RWPE2 (cell line): ENCODE data around the gene HIGD1C.
"Not testable (repeated sequence)": the region's sequence is repeated elsewhere in the genome, so short reads cannot be mapped to it uniquely, and the experiment has no call there.

Experiments used
- ATAC-seq: fragments of 200-7000 bp; cut with Tn5 transposase; 3 replicates; pipeline ENCODE4 v1.9.1; 2021; ENCODE audit warnings: low read depth
- DNase-seq: peaks from one replicate; pipeline ENCODE4 v3.0.0-alpha.2; 2020; ENCODE audit warnings: low spot score
- H3K27ac ChIP-seq: fragments of 450-650 bp; 2 replicates; pipeline ENCODE4 v1.5.1; 2017; ENCODE audit warnings: mild to moderate bottlenecking; ENCODE audit not compliant: poor library complexity, severe bottlenecking
- H3K27me3 ChIP-seq: fragments of 250-450 bp; sonication (Bioruptor Pico); 2 replicates; pipeline ENCODE4 v1.5.1; 2021; ENCODE audit warnings: mild to moderate bottlenecking, moderate library complexity; ENCODE audit not compliant: insufficient read depth, poor library complexity, severe bottlenecking
- H3K36me3 ChIP-seq: fragments of 250-450 bp; sonication (Bioruptor Pico); 2 replicates; pipeline ENCODE4 v1.5.1; 2020; ENCODE audit warnings: low read depth, mild to moderate bottlenecking, moderate library complexity
- H3K4me1 ChIP-seq: fragments of 250-450 bp; sonication (Bioruptor Pico); 2 replicates; pipeline ENCODE4 v1.5.1; 2021; ENCODE audit warnings: mild to moderate bottlenecking, moderate library complexity; ENCODE audit not compliant: insufficient read depth, poor library complexity, severe bottlenecking
- H3K4me3 ChIP-seq: fragments of 250-450 bp; sonication (Bioruptor Pico); 2 replicates; pipeline ENCODE4 v1.5.1; 2021; ENCODE audit warnings: mild to moderate bottlenecking, moderate library complexity; ENCODE audit not compliant: severe bottlenecking
- H3K9me3 ChIP-seq: fragments of 250-450 bp; sonication (Bioruptor Pico); 2 replicates; pipeline ENCODE4 v1.5.1; 2021; ENCODE audit warnings: mild to moderate bottlenecking, moderate library complexity; ENCODE audit not compliant: severe bottlenecking
- CTCF ChIP-seq: fragments of 450-650 bp; IDR thresholded peaks from one replicate; pipeline ENCODE4 v1.5.1; 2017; ENCODE audit warnings: mild to moderate bottlenecking, moderate library complexity; ENCODE audit not compliant: poor library complexity, severe bottlenecking

HIGD1C gene

GRCh38 chr12:50927356-50927755 is 25.0 kb upstream of the HIGD1C start:
- DNase-seq: no peak
- H3K4me3 ChIP-seq: no peak overlapping the region
- no peak overlapping the region for H3K27ac ChIP-seq
- ATAC-seq: no peak
- H3K4me1 ChIP-seq: peaks cover 8% of the 10 kb centered on the region
- H3K9me3 ChIP-seq: no peaks in the 10 kb centered on the region
- no peak for TF ChIP-seq CTCF
- no peaks in the 10 kb centered on the region for H3K27me3 ChIP-seq
- H3K36me3 ChIP-seq: no peaks in the 10 kb centered on the region

- Histone ChIP-seq H3K9me3 (no peaks in the 10 kb centered on the region), H3K27ac (no peak overlapping the region), H3K4me3 (no peak overlapping the region), H3K27me3 (no peaks in the 10 kb centered on the region), H3K36me3 (no peaks in the 10 kb centered on the region), H3K4me1 (peaks cover 8% of the 10 kb centered on the region)
- no peak for TF ChIP-seq CTCF
- DNase-seq (no peak), ATAC-seq (no peak)
Measured at GRCh38 chr12:50927766-50928224, 24.5 kb upstream of the HIGD1C start.

- ATAC-seq (peak; percentile 10; the same call in 1 of the 3 replicates), DNase-seq (no peak)
- no peaks in the 10 kb centered on the region for H3K36me3 ChIP-seq
- no peak overlapping the region for H3K27ac ChIP-seq
- no peak for TF ChIP-seq CTCF
- H3K9me3 ChIP-seq: no peaks in the 10 kb centered on the region
- H3K4me3 ChIP-seq: no peak overlapping the region
- no peaks in the 10 kb centered on the region for H3K27me3 ChIP-seq
- peaks cover 8% of the 10 kb centered on the region for H3K4me1 ChIP-seq
Measured at GRCh38 chr12:50928392-50928791, 24.0 kb upstream of the HIGD1C start.

GRCh38 chr12:50929831-50930230 is 22.5 kb upstream of the HIGD1C start:
- Histone ChIP-seq H3K36me3 (no peaks in the 10 kb centered on the region), H3K27me3 (no peaks in the 10 kb centered on the region), H3K9me3 (no peaks in the 10 kb centered on the region), H3K4me3 (no peak overlapping the region), H3K27ac (no peak overlapping the region), H3K4me1 (peaks cover 7% of the 10 kb centered on the region)
- no peak for ATAC-seq
- no peak for TF ChIP-seq CTCF
- DNase-seq: no peak

- not testable (repeated sequence) for ATAC-seq, H3K27me3 ChIP-seq, DNase-seq, H3K4me3 ChIP-seq, H3K9me3 ChIP-seq, H3K27ac ChIP-seq, H3K36me3 ChIP-seq
- peaks cover 14% of the 10 kb centered on the region for H3K4me1 ChIP-seq
Measured at GRCh38 chr12:50930477-50930876, 21.9 kb upstream of the HIGD1C start.
